AG04449 (cell line): Measurements from ENCODE around the gene YPEL5.
"Not testable (repeated sequence)": the region's sequence is repeated elsewhere in the genome, so short reads cannot be mapped to it uniquely, and the experiment has no call there.

ENCODE experiments used
- CTCF ChIA-PET: fragments of 350-600 bp; formaldehyde crosslinking; extraction: SDS; loops from one replicate; lab custom pipeline; 2021; ENCODE audit warnings: antibody characterized with exemption; lab: Yijun Ruan, JAX
- POLR2A ChIA-PET: fragments of 400-600, 350-600 bp; formaldehyde crosslinking; extraction: SDS; loops from one replicate; lab custom pipeline; 2020; ENCODE audit warnings: antibody characterized with exemption, inconsistent platforms; lab: Yijun Ruan, JAX
- DNase-seq: peaks from one replicate; pipeline ENCODE4 v3.0.0-alpha.2; 2010; ENCODE audit warnings: low read depth, low spot score
- H3K4me3 ChIP-seq: 2 replicates; pipeline ENCODE4 v1.5.1; 2011; ENCODE audit warnings: low read depth, mild to moderate bottlenecking, control low read depth, low read length
- TF ChIP-seq, protein P1 (sequence below): IDR thresholded peaks from one replicate; pipeline ENCODE4 v1.5.1; 2011; ENCODE audit warnings: mild to moderate bottlenecking, moderate library complexity, low read length, control low read depth, inconsistent platforms; ENCODE audit not compliant: insufficient read depth; ENCODE audit errors: missing control alignments

The YPEL5 gene

DNA sequence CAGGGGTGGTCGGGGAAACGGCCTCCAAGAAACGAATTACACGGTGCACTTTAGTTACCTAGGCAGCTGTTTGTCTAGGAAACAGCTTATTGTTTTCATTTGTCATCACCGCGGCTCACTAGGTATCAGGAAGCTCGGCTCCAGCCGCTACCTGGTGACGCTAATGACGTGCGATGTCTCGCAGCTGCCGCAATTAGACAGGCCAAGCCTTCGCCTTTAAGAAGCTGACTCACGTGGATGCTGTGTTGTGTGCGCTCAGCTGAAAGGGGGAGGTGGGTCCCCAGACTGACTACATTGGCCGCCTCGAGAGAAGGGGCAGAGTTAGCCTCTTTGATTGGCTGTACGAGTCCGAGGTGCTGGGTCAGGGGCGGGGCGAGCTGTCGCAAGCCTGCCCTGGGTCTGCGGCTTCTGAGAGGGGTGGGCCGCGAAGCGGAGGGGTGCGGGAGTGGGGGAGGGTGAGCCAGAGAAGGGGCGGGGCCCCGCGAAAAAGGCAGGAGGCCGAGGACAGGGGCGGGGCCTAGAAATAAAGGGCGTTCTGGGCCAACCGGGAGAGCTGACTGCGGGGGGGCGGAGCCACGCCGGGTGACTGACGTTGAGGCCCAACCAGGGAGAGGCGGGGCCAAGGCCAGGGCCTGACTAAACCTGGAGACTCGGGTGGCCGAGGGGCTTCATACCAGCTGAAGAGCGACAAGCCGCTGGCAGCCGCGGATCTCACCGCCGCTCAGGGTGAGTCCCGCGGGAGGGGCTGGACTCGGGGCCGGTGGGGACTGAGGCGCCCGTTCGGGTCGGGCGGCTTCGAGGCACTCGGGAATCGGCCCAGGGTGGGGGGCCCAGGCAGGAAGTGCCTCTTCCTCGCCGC lies at the start of gene YPEL5:
YPEL5 (plus strand) TSS at position 671 of the 859 bp plus-strand sequence. CDS start 9,645 bp downstream, outside the sequence.
- ChIA-PET POLR2A (interaction anchor here (0.6 to 2.5 kb wide), 6 partner anchors 12 to 1888 kb away, joined by 3 to 13 read pairs (median 3); partner anchors contain the start of gene LBH), CTCF (interaction anchor here (0.7 to 13.0 kb wide), 7 partner anchors 9 to 54 kb away, joined by 3 to 164 read pairs (median 4); no protein-coding TSS in a partner anchor)
- TF ChIP-seq, protein P1, sequence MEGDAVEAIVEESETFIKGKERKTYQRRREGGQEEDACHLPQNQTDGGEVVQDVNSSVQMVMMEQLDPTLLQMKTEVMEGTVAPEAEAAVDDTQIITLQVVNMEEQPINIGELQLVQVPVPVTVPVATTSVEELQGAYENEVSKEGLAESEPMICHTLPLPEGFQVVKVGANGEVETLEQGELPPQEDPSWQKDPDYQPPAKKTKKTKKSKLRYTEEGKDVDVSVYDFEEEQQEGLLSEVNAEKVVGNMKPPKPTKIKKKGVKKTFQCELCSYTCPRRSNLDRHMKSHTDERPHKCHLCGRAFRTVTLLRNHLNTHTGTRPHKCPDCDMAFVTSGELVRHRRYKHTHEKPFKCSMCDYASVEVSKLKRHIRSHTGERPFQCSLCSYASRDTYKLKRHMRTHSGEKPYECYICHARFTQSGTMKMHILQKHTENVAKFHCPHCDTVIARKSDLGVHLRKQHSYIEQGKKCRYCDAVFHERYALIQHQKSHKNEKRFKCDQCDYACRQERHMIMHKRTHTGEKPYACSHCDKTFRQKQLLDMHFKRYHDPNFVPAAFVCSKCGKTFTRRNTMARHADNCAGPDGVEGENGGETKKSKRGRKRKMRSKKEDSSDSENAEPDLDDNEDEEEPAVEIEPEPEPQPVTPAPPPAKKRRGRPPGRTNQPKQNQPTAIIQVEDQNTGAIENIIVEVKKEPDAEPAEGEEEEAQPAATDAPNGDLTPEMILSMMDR = no peak
- peak; percentile 97 for DNase-seq
- H3K4me3 ChIP-seq = peak within 1 kb of the TSS; percentile 82

DNA sequence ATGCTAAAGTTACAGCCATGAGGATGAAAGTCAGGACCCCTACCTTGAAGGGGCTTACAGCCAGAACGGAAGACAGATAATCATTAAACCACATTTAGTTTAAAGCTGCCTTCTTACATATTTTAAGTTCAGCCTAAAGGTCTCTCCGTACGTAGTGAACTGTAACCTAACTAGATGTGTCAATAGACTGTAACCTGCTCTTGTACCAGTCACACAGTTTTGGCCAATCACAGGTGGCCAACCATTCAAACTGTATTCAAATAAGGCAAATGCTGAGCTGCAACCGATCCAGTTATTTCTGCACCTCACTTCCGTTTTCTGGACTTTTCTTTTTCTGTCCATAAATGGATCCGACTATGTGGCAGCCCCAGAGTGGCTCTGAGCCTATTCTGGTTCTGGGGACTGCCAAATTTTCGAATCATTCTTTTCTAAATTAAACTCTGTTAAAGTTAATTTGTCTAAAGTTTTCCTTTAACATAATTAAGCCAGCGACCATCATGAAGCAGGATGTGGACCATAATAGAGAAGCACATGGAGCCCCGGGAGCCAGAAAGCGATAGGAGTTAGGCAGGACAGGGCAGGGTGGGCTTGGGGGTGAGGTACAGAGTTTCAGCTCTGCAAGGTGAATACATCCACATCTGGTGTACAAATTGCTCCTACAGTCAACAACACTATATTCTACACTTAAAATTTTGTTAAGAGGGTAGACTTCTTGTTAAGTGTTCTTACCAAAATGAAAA lies 48.4 kb upstream of the YPEL5 start:
- ChIA-PET POLR2A (no interaction called here), CTCF (interaction anchor here (0.9 to 10.4 kb wide), 3 partner anchors 9 to 25 kb away, joined by 3 to 115 read pairs (median 8); no protein-coding TSS in a partner anchor)
- no peak overlapping the region for H3K4me3 ChIP-seq
- TF ChIP-seq, protein P1 = no peak
- DNase-seq = no peak

DNA sequence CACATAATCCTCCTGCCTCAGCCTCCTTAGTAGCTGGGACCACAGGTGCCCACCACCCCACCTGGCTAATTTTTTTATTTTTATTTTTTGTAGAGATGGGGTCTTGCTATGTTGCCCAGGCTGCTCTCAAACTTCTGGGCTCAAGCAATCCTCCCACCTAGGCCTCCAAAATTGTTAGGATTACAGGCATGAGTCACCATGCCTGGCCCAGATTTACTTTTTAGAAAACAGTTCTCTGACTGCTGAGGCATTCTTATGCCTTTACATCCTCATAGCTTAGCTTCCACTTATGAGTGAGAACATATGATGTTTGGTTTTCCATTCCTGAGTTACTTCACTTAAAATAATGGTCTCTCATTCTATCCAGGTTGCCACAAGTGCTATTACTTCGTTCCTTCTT lies 47.4 kb upstream of the YPEL5 start:
- DNase-seq, H3K4me3 ChIP-seq, POLR2A ChIA-PET: not testable (repeated sequence)
- CTCF ChIA-PET = interaction anchor here (1.6 to 10.4 kb wide), 3 partner anchors 8 to 15 kb away, joined by 4 to 115 read pairs (median 8); no protein-coding TSS in a partner anchor

DNA sequence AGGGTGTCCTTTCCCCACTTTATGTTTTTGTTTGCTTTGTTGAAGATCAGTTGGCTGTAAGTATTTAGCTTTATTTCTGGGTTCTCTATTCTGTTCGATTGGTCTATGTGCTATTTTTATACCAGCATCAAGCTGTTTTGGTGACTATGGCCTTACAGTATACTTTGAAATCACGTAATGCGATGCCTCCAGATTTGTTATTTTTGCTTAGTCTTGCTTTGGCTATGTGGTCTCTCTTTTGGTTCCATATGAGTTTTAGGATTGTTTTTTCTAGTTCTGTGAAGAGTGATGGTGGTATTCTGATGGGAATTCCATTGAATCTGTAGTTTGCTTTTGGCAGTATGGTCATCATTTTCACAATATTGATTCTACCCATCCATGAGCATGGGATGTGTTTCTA lies 46.1 kb upstream of the YPEL5 start:
- DNase-seq, POLR2A ChIA-PET, H3K4me3 ChIP-seq: not testable (repeated sequence)
- CTCF ChIA-PET = interaction anchor here (1.6 to 10.4 kb wide), 2 partner anchors 10 to 14 kb away, joined by 4 to 115 read pairs; no protein-coding TSS in a partner anchor

DNA sequence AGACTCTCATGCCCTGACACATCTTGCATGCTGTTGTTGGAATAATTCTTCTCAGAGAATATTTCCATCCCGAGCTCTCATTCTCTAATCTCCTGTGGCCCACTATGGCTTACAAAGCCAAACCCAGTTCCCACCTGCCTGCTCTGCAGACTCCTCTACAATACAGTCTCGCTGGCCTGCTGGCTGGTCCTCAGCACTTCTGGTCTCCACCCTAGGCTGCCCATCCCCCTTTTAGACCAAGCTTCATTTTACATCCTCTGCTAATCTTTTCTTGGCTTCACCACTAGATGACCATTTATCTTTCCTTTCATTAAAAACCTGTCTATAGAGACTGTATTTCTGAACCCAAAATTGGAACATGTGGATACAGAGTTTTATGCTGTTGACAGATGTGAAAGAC lies 42.5 kb upstream of the YPEL5 start:
- TF ChIP-seq, protein P1 = no peak
- ChIA-PET POLR2A (no interaction called here), CTCF (interaction anchor here (1.1 to 10.4 kb wide), 2 partner anchors 11 to 14 kb away, joined by 3 to 115 read pairs; no protein-coding TSS in a partner anchor)
- H3K4me3 ChIP-seq = no peak overlapping the region
- DNase-seq = no peak

DNA sequence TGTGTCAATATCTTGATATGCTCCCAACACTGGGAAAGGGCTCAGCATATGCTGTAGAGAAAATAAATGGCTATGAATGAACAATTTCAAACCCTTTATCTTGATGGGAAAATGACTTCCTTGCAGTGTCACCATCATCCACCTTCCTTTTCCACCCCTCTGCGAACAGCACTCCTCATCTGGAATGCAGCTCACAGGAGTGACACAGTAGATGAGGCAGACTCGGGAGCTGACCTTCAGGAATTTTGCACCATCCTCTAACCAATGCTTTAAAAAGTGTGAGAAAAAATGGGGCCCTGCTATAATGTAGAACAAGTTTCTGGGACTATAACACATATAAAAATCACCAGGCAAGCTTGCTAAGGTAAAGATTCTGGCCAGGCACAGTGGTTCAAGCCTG lies 41.3 kb upstream of the YPEL5 start:
- ChIA-PET POLR2A (interaction anchor here (1.1 kb wide), 1 partner anchor 8 kb away, joined by 3 read pairs; no protein-coding TSS in a partner anchor), CTCF (interaction anchor here (1.5 to 10.4 kb wide), 2 partner anchors 9 to 15 kb away, joined by 5 to 115 read pairs; no protein-coding TSS in a partner anchor)
- no peak for DNase-seq
- TF ChIP-seq, protein P1 = no peak
- H3K4me3 ChIP-seq = no peak overlapping the region
